GM19324 (cell line): ENCODE data around the gene DNAH17.

Source experiments
- ATAC-seq: cut with Tn5 transposase; IDR thresholded peaks from one replicate; pipeline ENCODE4 v1.9.1; 2021; ENCODE audit warnings: mild to moderate bottlenecking, moderate library complexity; ENCODE audit not compliant: unreplicated experiment, low FRiP score

Gene DNAH17

DNA sequence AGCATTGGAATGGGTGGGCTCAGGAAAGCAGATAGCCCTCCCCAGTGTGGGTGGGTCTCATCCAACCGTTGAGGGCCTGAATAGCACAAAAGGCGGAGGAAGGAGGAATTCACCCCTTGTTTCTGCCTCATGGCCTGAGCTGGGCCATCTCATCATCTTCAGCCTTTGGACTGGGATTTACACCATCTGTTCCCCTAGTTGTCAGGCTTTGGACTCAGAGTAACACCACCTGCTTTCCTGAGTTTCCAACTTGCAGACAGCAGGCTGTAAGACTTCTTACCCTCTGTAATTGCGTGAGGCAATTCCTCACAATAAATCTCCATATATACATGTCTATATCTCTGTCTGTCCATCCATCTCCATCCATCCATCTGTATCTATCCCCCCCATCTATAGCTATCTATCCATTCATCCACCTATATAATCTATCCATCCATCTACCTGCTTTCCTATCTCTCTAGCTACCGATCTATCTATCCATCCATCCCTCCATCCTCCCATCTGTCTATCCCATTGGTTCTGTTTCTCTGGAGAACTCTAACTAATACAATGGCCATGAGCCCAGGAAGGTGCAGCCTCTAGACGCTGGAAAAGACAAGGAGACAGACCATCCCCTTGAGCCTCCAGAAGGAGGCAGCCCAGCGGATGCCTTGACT is 21.3 kb downstream of the DNAH17 start:
- ATAC-seq: no peak

DNA sequence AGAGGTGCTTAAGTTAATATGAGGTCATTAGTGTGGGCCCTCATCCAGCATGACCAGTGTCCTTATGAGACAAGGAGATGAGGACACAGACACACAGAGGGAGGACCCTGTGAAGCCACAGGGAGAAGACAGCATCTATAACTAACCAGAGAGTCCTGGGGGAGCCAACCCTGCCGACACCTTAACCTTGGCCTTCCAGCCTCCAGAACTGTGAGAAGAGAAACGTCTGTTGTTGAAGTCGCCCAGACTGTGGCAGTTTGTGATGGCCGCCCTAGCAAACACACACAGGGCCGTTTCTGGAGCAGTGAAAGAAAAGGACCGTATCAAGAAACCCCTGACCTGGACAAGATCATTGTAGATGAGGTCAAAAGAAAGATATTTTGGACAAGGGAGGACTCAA is 26.7 kb downstream of the DNAH17 start:
- no peak for ATAC-seq

DNA sequence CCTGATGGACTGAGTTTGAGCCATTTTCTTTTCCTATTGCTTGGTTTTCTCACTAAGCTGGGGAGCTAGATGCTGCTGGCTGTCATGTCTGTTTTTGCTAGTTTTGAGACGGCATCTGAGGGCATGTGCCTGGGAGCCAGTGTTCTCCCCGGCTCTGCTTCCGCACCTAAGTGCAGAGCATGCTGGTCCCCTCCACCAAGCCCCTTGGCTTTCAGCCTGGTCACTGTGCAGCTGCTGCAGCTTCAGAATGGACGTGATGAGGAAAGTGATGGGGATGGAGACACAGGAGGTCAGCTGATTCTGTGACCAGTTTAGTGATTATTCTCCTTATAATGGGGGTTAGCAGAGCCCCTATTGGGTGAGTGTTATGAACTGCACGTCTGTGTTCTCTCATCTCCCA is 28.5 kb downstream of the DNAH17 start:
- ATAC-seq: no peak

DNA sequence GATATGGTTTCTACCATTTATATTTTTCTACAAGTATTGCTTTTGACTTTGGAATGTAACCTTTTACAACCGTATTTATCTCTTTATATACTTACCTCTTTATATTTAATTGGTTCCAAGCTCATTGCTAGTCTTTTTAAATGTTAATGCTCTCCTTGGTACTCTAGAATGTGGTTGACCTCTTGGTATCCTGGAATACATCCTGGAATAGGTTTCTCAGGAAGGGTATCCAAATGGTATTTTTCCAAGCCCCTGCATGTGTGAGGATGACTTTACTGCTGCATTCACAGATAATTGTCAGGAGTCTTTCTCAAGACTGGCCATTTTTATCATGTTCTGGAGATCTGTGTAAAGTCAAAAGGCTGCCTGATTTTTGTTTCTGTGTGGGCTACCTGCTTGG is 30.2 kb downstream of the DNAH17 start:
- no peak for ATAC-seq

DNA sequence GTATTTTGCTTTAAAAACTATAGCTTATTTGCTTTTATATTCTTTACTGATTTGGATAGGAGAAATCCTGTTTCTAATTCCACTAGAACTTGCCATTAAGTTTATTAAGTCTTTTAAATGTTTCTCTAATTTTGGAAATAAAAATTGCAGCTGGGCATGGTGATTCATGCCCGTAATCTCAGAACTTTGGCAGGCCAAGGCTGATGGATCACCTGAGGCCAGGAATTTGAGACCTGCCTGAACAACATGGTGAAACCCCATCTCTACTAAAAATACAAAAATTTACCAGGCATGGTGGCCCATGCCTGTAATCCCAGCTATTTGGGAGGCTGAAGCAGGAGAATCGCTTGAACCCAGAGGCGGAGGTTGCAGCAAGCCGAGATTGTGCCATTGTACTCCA is 30.7 kb downstream of the DNAH17 start:
- no peak for ATAC-seq

DNA sequence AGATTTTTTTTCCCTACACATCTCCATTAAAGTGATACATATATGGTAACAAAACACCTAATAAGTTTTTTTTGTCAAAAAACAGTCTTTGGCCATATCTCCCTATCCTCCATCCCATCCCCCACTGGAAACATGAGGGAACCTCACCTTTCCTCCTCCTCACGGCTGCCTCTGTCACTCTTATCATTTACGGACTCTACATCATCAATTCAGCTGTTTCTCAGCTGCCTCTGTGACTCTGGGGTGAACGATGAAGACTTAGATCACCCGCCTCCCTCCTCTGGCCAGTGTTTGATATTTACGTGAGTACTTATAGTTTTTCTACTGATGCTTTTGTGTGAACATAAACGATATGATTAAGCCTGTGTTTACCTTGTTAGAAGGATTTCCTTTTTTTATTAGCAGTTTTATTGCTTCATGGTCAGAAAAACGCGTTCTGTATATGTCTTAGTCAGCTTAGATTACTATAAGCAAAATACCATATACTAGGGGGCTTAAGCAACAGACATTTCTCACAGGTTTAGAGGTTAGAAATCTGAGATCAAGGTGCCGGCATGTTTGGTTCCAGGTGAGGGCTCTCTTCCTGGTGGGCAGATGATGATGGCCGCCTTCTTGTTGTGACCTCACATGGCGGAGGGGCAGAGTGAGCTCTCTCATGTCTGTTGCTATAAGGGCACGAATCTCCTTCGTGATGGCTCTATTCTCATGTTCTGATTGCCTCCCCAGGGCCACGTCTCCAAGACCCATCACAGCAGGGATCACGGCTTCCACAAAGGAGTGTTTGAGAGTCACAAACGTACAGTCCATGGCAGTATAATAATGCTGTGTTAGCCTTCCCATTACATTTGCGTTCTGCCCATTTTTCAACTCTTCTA is 32.1 kb downstream of the DNAH17 start:
- ATAC-seq: no peak

DNA sequence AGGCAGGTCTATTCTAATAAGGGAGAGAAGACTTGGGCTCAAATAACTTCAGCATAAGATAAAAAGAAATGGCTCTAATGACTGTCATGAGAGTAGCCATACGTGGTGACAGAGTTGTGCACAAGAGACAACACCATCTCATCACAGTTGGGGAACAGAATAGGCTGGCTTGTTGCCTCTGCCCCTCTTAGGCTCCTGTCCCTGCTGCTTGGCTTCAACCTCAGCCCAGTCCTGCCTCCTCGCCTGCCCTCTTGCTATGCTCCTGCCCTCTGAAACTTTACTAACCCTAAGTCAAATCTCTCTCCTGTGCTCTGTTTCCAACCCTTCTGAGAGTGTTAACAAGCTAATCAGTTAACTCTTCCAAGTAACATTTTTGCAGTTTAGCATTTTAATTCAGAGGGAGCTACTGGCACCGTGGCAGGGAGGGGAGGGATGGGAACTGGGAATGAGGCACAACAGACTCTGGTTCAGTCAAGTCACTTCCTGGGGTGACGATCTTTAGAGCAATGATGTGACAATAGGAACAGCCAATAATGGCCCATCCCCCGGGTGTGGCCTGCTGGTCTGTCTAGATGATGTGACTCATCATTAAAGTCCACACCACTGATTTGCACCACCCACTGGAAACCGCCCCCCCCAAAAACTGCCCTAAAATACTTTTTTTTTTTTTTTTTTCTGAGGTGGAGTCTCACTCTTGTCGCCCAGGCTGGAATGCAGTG is 35.5 kb downstream of the DNAH17 start:
- ATAC-seq: no peak

DNA sequence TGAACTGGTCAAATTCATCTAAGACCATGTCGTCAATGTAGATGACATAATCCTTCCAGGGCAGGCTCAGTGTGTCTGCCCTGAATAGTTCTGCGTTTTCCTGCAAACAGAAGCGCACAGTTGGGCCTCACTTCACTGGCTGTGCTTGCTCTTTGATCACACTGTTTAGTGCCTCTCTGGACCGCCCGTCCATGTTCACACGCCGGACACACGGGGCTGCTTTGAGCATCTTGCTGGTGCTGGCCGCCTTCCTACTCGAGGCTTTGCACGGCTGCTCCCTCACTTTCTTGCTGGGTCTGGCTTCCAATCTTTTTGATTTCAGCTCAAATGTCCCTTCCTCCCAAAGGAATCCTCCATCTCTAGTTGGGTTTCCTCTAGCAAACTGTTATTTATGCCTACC is 37.4 kb downstream of the DNAH17 start:
- no peak for ATAC-seq

DNA sequence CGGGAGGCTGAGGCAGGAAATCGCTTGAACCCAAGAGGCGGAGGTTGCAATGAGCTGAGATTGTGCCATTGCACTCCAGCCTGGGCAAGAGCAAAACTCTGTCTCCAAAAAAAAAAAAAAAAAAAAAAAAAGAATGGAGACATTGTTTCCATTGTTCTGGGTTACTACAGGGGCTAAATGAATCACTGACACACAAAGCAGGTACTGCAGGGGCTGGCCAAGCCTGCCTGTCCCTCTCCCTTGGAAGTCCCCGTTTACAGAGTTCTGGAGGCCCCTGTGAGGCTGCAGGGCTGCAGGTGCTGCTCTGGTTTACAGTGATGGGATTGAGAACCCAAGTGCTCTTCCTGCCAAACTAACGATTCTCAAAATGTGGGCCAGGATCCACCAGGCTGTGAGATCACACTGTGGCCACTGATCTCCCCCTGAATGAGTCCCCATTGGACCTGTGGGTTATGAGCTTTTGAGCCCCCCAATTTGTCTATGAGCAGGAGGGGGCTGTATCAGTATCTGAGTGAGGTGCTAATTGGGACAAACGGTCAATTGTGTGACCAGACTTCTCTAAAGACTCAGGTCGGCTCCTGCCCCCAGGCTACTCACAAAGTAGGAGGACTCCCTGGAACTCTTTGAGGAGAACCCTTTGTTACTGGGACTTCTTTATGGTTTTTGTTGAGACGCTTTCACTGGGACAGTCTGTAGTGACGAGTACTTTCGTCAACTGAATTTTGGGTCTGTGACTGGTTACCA is 39.0 kb downstream of the DNAH17 start:
- no peak for ATAC-seq

DNA sequence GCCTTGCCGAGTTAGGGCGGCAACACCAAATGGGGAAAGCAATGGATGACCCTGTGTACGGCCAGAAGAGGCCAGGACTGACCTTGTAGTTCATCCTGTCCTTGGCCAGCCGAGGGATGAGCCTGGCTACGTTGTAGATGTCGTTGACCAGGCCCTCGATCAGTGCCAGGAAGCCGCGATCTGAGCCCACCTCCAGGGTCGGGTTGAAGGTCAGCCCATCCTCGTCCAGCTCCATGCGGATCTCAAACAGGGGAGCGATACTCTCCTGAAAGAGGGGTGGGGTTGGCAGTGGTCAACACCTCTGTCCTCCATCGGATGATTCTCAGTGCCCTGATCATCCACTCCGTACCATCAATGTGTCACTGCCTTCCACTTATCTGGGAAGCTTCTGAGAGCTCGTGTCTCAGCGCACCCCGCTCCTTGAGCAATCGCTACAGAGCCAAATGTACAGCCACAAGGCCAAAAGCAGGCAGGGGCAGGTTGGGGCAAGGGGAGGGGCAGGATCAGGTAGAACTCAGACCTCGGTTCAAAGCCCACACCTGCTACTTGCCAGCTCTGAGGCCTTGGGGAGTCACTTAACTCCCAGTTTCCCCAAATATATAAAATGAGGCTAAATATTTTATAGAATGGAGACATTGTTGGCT is 39.9 kb downstream of the DNAH17 start:
- no peak for ATAC-seq

DNA sequence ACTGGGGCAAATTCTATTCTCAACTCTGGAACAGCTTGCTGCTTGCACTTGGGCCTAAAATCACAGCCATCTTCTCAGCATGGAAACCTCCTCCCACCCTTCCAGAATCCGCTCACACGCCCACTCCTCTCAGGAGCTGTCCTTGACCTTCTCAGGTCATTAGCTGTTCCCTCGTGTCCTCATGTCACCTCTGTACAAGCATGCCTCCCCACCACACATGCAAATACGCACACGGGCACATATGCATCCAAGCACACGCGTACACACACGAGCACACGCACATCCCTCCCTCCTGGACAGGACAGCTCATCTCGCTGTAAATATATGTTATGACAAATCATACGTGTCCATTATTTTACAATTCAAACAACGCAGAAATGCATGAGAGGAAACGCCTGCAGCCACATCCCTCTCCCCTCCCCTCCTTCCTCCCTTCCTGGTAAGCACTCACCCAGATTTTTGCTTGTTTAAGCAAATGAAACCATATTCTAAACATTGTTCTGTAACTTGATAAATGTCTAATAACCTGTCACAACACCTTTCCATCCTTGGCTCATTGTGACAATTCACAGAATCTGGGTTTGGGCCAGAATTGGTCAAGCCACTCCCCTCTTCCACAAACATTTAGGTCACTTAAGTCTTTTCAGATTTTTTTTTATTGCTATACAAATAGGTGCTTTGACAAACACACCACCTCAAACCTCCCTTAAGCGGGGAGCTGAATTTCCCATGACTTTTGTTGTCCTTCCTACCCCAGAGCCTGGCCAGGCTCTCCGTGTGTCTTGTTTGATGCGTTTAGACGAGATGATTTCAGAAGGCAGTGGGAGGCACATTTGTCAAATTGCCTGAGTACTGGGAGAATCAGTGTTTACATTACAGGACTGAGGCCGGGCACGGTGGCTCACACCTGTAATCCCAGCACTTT is 41.7 kb downstream of the DNAH17 start:
- no peak for ATAC-seq

DNA sequence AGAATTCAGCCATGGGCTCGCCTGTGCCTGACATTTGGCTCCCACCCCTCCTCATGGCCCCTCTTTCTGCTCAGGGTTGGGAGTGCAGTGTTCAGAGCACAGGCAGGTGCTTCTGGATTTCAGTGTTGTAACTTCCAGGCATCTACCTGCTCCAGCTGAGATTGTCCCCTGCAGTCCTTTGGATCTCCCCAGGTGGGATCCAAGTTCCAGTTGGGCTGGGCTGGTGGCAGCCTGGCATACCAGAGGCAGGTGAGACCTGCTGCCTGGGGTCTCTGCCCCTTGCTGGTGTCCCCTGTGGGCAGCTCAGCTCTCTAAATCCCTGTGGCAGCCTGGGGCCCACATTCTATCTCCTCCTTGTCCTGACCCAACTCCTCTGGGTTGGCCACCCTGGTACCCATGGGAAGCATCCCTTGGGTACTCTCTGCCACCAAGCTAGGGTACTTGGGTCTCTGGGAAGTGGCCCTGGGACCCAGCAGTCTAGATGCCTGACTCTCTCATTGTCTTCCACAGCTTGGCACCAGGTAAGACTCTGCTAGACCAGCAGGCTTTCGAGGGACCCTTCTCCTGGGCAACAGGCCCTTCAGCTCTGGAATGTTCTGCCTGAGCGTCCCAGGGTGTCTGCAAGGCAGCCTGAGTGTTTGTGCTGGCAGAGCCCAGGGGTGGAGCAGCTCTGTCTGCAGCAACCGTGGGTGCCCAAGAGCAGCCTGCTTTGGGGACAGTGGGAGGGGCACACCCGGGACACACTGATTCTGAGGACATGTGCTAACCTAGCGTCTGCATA is 42.5 kb downstream of the DNAH17 start:
- ATAC-seq: no peak

DNA sequence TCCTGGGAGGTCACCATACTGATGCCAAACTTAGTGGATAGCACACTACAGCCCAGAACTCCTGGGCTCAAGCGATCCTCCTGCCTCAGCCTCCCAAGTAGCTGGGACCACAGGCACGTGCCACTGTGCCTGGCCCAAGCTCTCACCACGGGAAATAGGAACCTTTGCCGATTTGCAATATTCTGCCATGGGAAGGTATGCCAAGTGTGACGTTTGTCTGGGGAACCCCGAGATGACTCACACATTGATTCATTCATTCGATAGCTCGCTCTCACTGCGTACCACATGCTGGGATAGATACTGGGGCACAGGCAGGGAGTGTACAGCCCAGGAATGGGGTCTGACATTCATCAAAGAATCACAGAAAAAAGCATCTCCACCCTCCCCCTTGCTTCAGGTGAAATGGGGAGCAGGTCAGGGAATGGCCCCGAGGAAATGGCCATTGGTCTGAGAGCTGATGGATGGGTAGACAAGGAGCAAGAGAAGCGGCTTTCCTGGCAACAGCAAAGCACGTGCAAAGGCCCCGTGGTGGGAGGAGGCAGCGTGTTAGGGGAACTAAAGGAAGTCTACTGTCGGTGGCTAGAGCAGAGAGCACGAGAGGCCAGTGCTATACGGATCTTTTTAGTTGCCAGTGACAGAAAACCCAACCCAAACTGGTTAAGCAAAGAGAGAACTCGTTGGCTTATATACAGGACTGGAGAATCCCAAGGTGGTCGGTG is 44.1 kb downstream of the DNAH17 start:
- ATAC-seq: no peak

DNA sequence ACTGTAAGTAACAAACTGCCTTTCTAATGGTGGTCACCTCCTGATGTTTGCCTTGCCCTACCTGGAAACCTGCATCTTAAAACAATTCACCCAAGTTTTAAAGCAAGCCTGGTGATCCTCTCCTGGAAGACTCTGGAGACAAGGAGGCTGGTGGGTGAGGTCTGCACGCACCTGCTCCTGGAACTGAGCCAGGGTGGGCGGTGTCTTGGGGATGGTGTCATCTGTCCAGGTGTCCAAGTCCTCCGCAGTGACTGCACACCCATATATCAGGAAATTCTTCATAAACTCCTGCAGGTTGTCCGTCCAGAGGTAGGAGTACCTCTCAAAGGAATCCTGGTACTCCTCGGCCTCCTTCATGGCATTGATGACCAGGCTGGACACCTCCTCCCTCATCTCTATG is 44.9 kb downstream of the DNAH17 start:
- ATAC-seq: no peak

DNA sequence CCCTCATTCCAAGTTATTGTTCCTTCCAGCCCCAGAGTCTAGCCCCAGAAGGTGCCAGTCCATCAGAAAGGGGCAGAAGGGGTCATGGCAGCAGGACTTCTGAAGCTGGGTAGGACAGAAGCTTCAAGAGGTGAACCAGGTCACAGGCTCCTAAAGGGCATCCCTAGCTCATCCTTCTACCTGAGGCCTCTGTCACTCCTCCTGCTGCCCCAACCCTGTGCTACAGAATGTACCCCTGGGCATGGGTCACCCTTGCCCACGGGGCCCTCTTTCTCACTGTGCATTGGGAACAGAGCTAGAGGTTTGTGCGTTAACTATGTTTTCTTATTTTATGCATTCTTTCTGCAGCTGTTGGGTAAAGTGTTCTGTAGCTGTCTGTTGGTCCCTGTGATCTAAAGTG is 46.5 kb downstream of the DNAH17 start:
- ATAC-seq: no peak

DNA sequence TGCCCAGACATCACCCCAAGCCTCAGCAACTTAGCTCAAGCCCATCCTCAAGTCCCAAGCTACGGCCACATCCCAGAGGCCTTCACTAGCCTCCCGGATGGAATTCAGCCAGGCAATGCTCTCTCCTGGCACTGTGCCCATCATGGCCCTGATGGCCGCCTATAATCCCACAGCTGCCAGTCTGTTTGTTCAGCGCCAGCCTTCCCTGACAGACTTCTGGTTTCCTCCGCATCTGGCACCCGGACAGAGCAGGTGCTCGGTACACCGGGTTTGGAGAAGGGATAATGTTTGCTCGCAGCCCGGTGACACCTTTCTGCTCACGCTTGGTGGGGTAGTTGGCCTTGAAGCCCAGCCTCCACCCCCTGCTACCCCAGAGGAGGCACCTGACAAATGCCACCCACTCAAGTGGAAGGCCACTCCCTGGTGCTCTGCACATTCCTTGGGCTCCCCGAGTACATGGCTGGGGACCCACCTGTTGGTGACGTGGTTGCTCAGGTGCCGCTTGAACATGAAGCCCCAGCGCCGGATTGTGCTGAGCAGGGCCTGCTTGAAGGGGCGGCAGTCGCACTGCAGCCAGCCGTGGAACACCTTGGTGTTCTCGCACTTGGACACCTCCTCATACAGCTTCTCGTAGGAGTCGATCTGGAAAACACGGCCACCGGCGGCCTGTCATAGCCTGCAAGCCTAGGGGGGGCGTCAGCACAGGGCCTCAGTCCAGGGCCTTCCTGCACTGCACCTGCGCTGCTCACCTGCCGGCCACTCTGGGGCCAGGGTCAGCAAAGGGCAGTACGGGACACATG is 47.1 kb downstream of the DNAH17 start:
- ATAC-seq: no peak

DNA sequence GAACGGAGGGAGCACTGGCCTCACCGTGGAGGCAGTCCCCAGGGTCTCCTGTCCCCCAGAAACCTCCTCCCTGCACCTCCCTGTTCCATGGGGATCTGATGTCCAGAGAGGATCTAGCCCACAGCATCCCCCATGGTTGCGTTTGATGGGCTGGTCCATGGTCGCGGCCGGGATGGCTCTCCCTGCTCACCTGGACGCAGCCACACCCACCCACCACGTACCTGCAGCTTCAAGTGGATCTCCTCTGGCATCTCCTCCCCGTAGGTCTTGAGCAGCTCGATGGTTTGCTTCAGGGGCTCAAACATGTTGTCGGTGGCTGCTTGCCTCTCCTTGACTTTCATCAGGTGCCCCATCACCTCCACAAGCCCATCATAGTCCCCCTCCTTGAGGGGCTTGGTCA is 47.9 kb downstream of the DNAH17 start:
- no peak for ATAC-seq
